H1 (cell line): ENCODE data around the gene WBP1.

ENCODE experiments used
- CREB1 ChIP-seq: IDR thresholded peaks from 2 replicates; pipeline ENCODE4 v1.6.1; 2012; ENCODE audit warnings: inconsistent platforms
- EZH2 ChIP-seq: fragments of 200-600 bp; sonication (generic); IDR thresholded peaks from 2 replicates; pipeline ENCODE4 v1.7.1; 2012; ENCODE audit warnings: low read depth, mild to moderate bottlenecking, moderate library complexity, low read length, inconsistent platforms; ENCODE audit not compliant: severe bottlenecking
- GABPA ChIP-seq: IDR thresholded peaks from 2 replicates; pipeline ENCODE4 v1.6.1; 2011; ENCODE audit warnings: mild to moderate bottlenecking, low read length, moderate library complexity, borderline replicate concordance; ENCODE audit not compliant: insufficient read depth
- HDAC2 ChIP-seq, 2 experiments: fragments of 300-600 bp in 1 of 2; sonication (generic) in 1 of 2; IDR thresholded peaks; 2 replicates each; pipeline ENCODE4 v1.6.1; 2011 to 2012; ENCODE audit warnings: low read depth in 2 of 2, low read length in 2 of 2, mild to moderate bottlenecking in 2 of 2, moderate library complexity in 2 of 2, borderline replicate concordance in 1 of 2, inconsistent platforms in 1 of 2
- PHF8 ChIP-seq: fragments of 200-600 bp; sonication (generic); conservative IDR thresholded peaks from 2 replicates; pipeline ENCODE4 v1.7.1; 2012; ENCODE audit warnings: low read depth, mild to moderate bottlenecking, inconsistent platforms, low read length, moderate library complexity
- POLR2A ChIP-seq, 2 experiments: IDR thresholded peaks; 1 replicate in 1 of 2; 2 replicates in 1 of 2; pipeline ENCODE4 v1.6.1; 2011; ENCODE audit warnings: low read depth in 2 of 2, low read length in 2 of 2, mild to moderate bottlenecking in 2 of 2; ENCODE audit errors: control extremely low read depth in 1 of 2
- SAP30 ChIP-seq: fragments of 300-600 bp; sonication (generic); IDR thresholded peaks from 2 replicates; pipeline ENCODE4 v1.7.1; 2012; ENCODE audit warnings: low read length, moderate library complexity, mild to moderate bottlenecking, inconsistent platforms; ENCODE audit not compliant: insufficient read depth, insufficient replicate concordance
- SRF ChIP-seq: IDR thresholded peaks from 2 replicates; pipeline ENCODE4 v1.6.1; 2011; ENCODE audit warnings: mild to moderate bottlenecking, low read depth, low read length, moderate library complexity
- TAF1 ChIP-seq: IDR thresholded peaks from 2 replicates; pipeline ENCODE4 v1.6.1; 2011; ENCODE audit warnings: mild to moderate bottlenecking, low read depth, low read length
- YY1 ChIP-seq: IDR thresholded peaks from 2 replicates; pipeline ENCODE4 v1.6.1; 2011; ENCODE audit warnings: low read depth, mild to moderate bottlenecking, low read length
- TF ChIP-seq, protein P1 (sequence below), 3 experiments: IDR thresholded peaks; 1 replicate in 2 of 3; 2 replicates in 1 of 3; pipeline versions ENCODE4 v1.5.1 to v1.6.1; 2011; ENCODE audit warnings: low read length in 3 of 3, mild to moderate bottlenecking in 3 of 3, inconsistent platforms in 2 of 3, low read depth in 1 of 3, moderate library complexity in 1 of 3; ENCODE audit not compliant: insufficient read depth in 1 of 3; ENCODE audit errors: control extremely low read depth in 1 of 3

DNA sequence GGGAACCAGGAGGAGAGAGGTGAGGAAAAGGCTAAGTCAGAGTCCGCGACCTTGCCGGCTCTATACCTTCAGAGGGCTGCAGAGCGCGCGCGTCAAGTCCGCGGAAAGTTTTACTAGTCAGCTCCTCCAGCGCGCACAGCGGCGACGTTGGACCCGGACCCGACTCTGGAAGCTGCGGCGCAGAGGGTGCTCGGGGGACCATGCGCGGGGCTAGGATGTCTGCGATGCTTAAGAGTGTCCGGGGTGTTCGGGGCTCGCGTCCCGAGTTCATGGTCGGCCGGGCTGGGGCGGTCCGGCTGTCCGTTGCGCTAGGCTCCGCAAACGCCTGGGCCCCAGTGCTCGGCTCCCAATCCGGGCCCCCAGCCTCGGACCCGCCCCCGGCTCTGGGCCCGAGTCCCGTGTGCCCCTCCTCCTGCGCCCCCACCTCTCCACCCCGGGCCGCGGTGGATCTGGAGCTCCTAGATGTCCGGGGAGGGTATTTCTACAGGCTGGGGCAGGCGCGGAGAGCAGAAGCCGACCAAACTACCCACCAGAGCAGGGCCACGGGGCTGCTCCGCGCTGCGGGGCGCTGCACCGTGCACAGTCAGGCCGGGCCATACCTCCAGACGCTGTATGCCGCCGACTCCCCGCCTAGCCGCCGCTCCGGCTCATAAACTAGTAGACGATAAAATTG is 41.2 kb downstream of the WBP1 start, which contains the start of gene LBX2:
- TF ChIP-seq, protein P1, sequence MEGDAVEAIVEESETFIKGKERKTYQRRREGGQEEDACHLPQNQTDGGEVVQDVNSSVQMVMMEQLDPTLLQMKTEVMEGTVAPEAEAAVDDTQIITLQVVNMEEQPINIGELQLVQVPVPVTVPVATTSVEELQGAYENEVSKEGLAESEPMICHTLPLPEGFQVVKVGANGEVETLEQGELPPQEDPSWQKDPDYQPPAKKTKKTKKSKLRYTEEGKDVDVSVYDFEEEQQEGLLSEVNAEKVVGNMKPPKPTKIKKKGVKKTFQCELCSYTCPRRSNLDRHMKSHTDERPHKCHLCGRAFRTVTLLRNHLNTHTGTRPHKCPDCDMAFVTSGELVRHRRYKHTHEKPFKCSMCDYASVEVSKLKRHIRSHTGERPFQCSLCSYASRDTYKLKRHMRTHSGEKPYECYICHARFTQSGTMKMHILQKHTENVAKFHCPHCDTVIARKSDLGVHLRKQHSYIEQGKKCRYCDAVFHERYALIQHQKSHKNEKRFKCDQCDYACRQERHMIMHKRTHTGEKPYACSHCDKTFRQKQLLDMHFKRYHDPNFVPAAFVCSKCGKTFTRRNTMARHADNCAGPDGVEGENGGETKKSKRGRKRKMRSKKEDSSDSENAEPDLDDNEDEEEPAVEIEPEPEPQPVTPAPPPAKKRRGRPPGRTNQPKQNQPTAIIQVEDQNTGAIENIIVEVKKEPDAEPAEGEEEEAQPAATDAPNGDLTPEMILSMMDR (IDR thresholded peaks at IDR 0.05; ENCODE audit: control extremely low read depth in 1 of 3, insufficient read depth in 1 of 3, low read depth in 1 of 3, low read length in 3 of 3), result no peak
- TF ChIP-seq CREB1 (no peak), PHF8 (no peak), HDAC2 (IDR thresholded peaks at IDR 0.05; ENCODE audit: borderline replicate concordance in 1 of 2, low read depth in 2 of 2, low read length in 2 of 2) (no peak), EZH2 (peak; percentile 94), POLR2A (IDR thresholded peaks at IDR 0.05; ENCODE audit: control extremely low read depth in 1 of 2, low read depth in 2 of 2, low read length in 2 of 2) (no peak), SRF (no peak), TAF1 (no peak), YY1 (no peak), SAP30 (no peak), GABPA (no peak)
